22Rv1 (cell line): ENCODE results near the gene NAALADL1.

Experiments
- ZFX ChIP-seq: fragments of 450-650 bp; IDR thresholded peaks from 2 replicates; pipeline ENCODE4 v1.6.1; 2017; ENCODE audit warnings: antibody characterized with exemption, borderline replicate concordance
- TF ChIP-seq, protein P1 (sequence below): fragments of 450-650 bp; IDR thresholded peaks from 2 replicates; pipeline ENCODE4 v1.5.1; 2017; ENCODE audit warnings: mild to moderate bottlenecking

GRCh38 chr11:65002706-65003105, 55.6 kb downstream of the NAALADL1 start:
- TF ChIP-seq, protein P1, sequence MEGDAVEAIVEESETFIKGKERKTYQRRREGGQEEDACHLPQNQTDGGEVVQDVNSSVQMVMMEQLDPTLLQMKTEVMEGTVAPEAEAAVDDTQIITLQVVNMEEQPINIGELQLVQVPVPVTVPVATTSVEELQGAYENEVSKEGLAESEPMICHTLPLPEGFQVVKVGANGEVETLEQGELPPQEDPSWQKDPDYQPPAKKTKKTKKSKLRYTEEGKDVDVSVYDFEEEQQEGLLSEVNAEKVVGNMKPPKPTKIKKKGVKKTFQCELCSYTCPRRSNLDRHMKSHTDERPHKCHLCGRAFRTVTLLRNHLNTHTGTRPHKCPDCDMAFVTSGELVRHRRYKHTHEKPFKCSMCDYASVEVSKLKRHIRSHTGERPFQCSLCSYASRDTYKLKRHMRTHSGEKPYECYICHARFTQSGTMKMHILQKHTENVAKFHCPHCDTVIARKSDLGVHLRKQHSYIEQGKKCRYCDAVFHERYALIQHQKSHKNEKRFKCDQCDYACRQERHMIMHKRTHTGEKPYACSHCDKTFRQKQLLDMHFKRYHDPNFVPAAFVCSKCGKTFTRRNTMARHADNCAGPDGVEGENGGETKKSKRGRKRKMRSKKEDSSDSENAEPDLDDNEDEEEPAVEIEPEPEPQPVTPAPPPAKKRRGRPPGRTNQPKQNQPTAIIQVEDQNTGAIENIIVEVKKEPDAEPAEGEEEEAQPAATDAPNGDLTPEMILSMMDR, result no peak
- no peak for TF ChIP-seq ZFX
